Esophagus muscularis mucosa (tissue), 4 donors: ENCODE results near the gene COL4A1. TPM values are rescaled to one million over a fixed set of nuclear protein-coding genes. Genes with fewer than 3 reads are reported as not detected.
A peak's percentile ranks its signal among the peaks of the same experiment; 100 is the strongest.

Experiments used
- DNase-seq: peaks from one replicate; pipeline ENCODE4 v3.0.0-alpha.2; 2017; ENCODE audit errors: extremely low spot score
- H3K27ac ChIP-seq, 4 donors: fragments of 200-600 bp; sonication (generic); replicated peaks in 1 of 4; 1 replicate in 3 of 4; 2 replicates in 1 of 4; pipeline ENCODE4 v1.5.1; 2016 to 2019; ENCODE audit warnings: mild to moderate bottlenecking in 1 of 4
- H3K27me3 ChIP-seq, 4 donors: fragments of 200-600 bp; sonication (generic); one replicate each; pipeline versions ENCODE4 v1.5.1 to v1.6.0; 2016 to 2019
- H3K36me3 ChIP-seq, 4 donors: fragments of 200-600 bp; sonication (generic); one replicate each; pipeline ENCODE4 v1.5.1; 2016 to 2019
- H3K4me1 ChIP-seq, 4 donors: fragments of 200-600 bp; sonication (generic); one replicate each; pipeline ENCODE4 v1.5.1; 2016 to 2019
- H3K4me3 ChIP-seq, 4 donors: fragments of 200-600 bp; sonication (generic); 1 replicate in 2 of 4; 2 replicates in 2 of 4; pipeline ENCODE4 v1.5.1; 2016 to 2019; ENCODE audit warnings: mild to moderate bottlenecking in 4 of 4, moderate library complexity in 1 of 4
- H3K9me3 ChIP-seq, 4 donors: fragments of 200-600 bp; sonication (generic); 1 replicate in 3 of 4; 2 replicates in 1 of 4; pipeline ENCODE4 v1.5.1; 2016 to 2019
- EP300 ChIP-seq: sonication (generic); formaldehyde crosslinking; IDR thresholded peaks from one replicate; pipeline ENCODE4 v1.6.1; 2017; ENCODE audit warnings: antibody characterized with exemption
- POLR2A ChIP-seq: fragments of 450-650 bp; IDR thresholded peaks from one replicate; pipeline ENCODE4 v1.6.1; 2017; ENCODE audit warnings: antibody characterized with exemption, moderate library complexity, mild to moderate bottlenecking, low read depth
- POLR2AphosphoS5 ChIP-seq, 2 donors: sonication (generic); formaldehyde crosslinking; IDR thresholded peaks; one replicate each; pipeline ENCODE4 v1.6.1; 2017; ENCODE audit warnings: antibody characterized with exemption in 2 of 2
- WGBS: methylation state at CpG from one replicate; pipeline ENCODE4 v1.1.5; 2018; 5-methylcytosine and 5-hydroxymethylcytosine counted together
- intact Hi-C: fragments of 100-400 bp; cut with DNase I; formaldehyde crosslinking; loops from one replicate; pipeline ENCODE4 v1.15.1; 2023
- total RNA-seq, 4 donors: library from RNA; depleted of rRNA; stranded (reverse); fragments of >200 nt; gene quantifications; one replicate each; pipeline versions ENCODE4 v1.1.0 to v1.2.1, GENCODE V29; 2016
- TF ChIP-seq, protein P1 (sequence below), 3 experiments: fragments of 200-600 bp in 2 of 3; fragments of 450-650 bp in 1 of 3; sonication (generic) in 2 of 3; IDR thresholded peaks; one replicate each; pipeline ENCODE4 v1.5.1; 2017 to 2019; ENCODE audit warnings: antibody characterized with exemption in 3 of 3, mild to moderate bottlenecking in 2 of 3, moderate library complexity in 1 of 3

The COL4A1 gene
- total RNA-seq, 4 donors from 2014 or later: 328 to 578 (median 405) TPM

DNA sequence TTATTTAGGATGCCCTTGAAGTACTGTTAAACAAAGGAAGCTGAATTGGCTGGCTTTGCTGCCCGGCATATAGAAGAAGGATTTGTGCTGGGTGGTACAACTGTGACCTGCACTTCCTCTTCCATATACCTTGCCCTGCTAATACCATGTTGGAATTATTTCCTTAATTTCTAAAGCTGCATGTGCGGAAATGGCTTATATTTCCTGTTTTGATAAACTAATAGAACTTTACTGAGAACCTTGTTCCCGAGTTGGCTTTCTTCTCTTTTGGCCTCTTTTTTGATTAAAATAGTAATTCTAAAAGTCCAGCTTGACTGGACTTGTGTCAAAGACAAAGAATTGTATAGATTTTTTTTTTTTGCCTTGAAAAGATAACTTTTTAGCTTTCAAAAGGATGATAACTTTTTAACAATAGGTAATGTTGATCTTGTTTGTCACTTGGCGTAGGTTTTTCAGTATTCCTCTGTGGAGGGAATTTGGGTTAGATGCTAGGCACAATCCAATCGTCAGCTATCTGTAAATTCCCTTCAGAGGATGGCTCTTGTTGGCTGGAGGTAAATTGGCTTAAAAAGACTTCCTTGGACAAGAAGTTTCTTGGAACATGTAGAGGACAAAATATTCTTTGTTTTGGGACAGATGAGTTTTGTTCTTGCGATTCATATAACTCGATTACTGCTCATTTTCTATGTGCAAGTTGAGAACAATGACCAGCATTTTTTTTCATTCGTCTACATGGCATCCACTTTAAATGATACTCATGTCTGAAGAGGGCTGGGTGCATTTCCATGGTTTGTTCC, 41.5 kb upstream of the COL4A1 start:
- Histone ChIP-seq H3K9me3 (no peaks in the 10 kb centered on the region), H3K27me3 (no peaks in the 10 kb centered on the region), H3K36me3 (no peaks in the 10 kb centered on the region), H3K4me3 (no peak overlapping the region), H3K27ac (peak overlapping the region; percentile 91 to 98 (median 92)), H3K4me1 (peaks cover 58 to 98% (median 95%) of the 10 kb centered on the region in 4 donors)
- WGBS: 69% methylated on average over 8 of the region's 8 CpGs
- DNase-seq: no peak
- intact Hi-C loops: loop anchor here (5.0 kb wide), 1 partner anchor 49 kb away; no protein-coding TSS in a partner anchor
- TF ChIP-seq, protein P1, sequence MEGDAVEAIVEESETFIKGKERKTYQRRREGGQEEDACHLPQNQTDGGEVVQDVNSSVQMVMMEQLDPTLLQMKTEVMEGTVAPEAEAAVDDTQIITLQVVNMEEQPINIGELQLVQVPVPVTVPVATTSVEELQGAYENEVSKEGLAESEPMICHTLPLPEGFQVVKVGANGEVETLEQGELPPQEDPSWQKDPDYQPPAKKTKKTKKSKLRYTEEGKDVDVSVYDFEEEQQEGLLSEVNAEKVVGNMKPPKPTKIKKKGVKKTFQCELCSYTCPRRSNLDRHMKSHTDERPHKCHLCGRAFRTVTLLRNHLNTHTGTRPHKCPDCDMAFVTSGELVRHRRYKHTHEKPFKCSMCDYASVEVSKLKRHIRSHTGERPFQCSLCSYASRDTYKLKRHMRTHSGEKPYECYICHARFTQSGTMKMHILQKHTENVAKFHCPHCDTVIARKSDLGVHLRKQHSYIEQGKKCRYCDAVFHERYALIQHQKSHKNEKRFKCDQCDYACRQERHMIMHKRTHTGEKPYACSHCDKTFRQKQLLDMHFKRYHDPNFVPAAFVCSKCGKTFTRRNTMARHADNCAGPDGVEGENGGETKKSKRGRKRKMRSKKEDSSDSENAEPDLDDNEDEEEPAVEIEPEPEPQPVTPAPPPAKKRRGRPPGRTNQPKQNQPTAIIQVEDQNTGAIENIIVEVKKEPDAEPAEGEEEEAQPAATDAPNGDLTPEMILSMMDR (IDR thresholded peaks at IDR 0.05): no peak
- no peak for TF ChIP-seq EP300
- TF ChIP-seq POLR2A: no peak
- TF ChIP-seq POLR2AphosphoS5 (IDR thresholded peaks at IDR 0.05): no peak

DNA sequence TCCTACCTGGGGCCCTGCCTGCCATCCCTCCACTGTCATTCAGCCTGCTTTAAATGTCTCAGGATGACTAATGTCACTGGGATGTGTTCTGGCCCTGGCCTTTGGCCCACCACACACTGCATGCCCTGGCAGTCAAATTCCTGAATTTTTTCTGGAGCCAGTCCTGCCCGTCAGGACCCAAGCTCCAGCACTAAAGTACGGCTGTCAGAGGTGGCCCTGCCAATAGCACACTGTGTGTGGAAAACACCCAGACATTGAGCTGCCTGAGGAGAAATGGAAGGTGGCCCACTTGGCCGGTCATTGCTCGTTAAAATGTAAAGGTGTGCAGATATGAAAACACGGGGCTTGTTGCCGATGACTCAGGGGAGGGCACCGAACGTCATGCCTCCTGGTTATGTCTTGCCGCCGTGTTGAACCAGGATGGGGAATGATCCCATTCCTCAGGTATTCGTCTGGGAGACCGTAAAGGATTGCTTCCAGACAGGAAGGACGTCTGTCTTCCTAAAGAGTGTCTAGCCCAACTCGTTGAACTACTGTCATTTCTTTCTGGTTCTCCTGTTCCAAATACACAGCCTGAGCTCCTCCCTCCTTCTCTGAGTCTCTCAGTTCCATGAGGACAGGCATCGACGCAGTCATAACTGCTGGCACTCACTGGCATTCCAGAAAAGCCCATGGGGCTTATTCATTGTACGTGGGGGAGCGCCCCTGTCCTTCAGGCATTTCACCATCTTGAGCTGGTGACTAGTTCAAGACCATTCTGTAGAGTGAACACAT, 40.8 kb upstream of the COL4A1 start:
- TF ChIP-seq EP300 (no peak), POLR2A (no peak), POLR2AphosphoS5 (IDR thresholded peaks at IDR 0.05) (peak in 1 of 2 donors; percentile 64)
- intact Hi-C loops: loop anchor here (5.0 kb wide), 1 partner anchor 50 kb away; no protein-coding TSS in a partner anchor
- H3K27ac ChIP-seq: peak overlapping the region; percentile 91 to 98 (median 92)
- 51% methylated on average over 18 of the region's 18 CpGs for WGBS
- no peak overlapping the region for H3K4me3 ChIP-seq
- peaks cover 57 to 98% (median 95%) of the 10 kb centered on the region in 4 donors for H3K4me1 ChIP-seq
- no peaks in the 10 kb centered on the region for H3K36me3 ChIP-seq
- no peaks in the 10 kb centered on the region for H3K9me3 ChIP-seq
- H3K27me3 ChIP-seq: no peaks in the 10 kb centered on the region
- no peak for DNase-seq

DNA sequence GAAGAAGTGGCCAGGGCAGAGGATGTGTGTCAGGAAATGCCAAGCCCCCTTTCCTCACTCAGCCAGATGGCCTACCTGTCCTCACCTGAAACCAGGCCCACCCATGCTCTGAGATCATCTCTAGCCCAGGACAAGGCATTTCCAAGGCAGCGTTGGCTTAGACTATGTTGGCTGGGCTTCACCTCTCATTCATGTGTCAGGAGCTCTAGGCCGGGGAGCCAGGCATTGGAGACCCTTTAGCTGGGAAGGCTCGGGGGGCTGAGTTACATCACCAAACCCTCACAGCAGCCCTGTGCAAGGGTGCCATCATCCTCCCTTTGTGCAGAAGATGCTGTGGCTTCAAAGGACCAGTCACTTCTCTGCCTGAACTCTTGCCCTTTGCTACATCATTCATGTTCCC, 40.1 kb upstream of the COL4A1 start:
- peak overlapping the region; percentile 91 to 98 (median 92) for H3K27ac ChIP-seq
- DNase-seq: no peak
- no peaks in the 10 kb centered on the region for H3K27me3 ChIP-seq
- no peaks in the 10 kb centered on the region for H3K36me3 ChIP-seq
- WGBS: 53% methylated on average over 3 of the region's 3 CpGs
- no peak overlapping the region for H3K4me3 ChIP-seq
- intact Hi-C loops: loop anchor here (5.0 kb wide), 1 partner anchor 50 kb away; no protein-coding TSS in a partner anchor
- H3K4me1 ChIP-seq: peaks cover 63 to 98% (median 95%) of the 10 kb centered on the region in 4 donors
- no peak for TF ChIP-seq EP300
- no peak for TF ChIP-seq POLR2AphosphoS5 (IDR thresholded peaks at IDR 0.05)
- TF ChIP-seq, protein P1 (IDR thresholded peaks at IDR 0.05): no peak
- TF ChIP-seq POLR2A: no peak
- no peaks in the 10 kb centered on the region for H3K9me3 ChIP-seq

DNA sequence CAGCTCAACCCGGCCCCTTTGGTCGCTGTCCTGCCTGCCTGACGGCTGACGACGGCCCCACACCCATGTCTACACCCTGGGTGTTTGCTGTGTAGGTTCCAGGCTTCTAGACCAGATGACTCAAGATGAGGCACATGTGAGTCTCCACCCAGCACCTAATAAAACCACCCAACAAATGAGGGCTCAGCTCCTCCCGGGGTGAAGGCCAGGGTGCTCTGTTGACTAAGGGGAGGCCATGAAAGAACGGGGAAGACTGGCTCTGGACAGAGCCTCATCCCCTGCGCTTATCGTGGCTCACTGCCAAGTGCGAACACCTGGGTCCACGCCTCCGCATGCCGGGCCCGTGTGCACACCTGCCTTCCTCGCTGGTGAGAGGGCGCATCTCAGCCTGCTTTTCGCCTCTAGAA, 39.7 kb upstream of the COL4A1 start:
- peaks cover 64 to 98% (median 95%) of the 10 kb centered on the region in 4 donors for H3K4me1 ChIP-seq

More for the DNA sequence above, 39.7 kb upstream of the COL4A1 start:
- no peaks in the 10 kb centered on the region for H3K27me3 ChIP-seq
- no peaks in the 10 kb centered on the region for H3K36me3 ChIP-seq
- WGBS: 75% methylated on average over 10 of the region's 17 CpGs
- peak overlapping the region; percentile 91 to 98 (median 92) for H3K27ac ChIP-seq
- no peak for DNase-seq
- H3K9me3 ChIP-seq: no peaks in the 10 kb centered on the region
- intact Hi-C loops: loop anchor here (5.0 kb wide), 1 partner anchor 51 kb away; no protein-coding TSS in a partner anchor
- no peak overlapping the region for H3K4me3 ChIP-seq
- no peak for TF ChIP-seq POLR2AphosphoS5 (IDR thresholded peaks at IDR 0.05)
- no peak for TF ChIP-seq EP300
- TF ChIP-seq POLR2A: no peak
- TF ChIP-seq, protein P1 (IDR thresholded peaks at IDR 0.05): no peak
